ENCODE measurements around the gene NUDT22. TPM values are rescaled to one million over a fixed set of nuclear protein-coding genes. Genes with fewer than 3 reads are reported as not detected.

Gene NUDT22
- total and polyA plus RNA-seq, 2 of the 8 experiments (the other 6 are each of a cell fraction or from before 2014, with no cell fraction given): 43.4 to 69.0 TPM

GRCh38 chr11:64243236-64243854 is 17.3 kb downstream of the NUDT22 start:
- H3K9me3 ChIP-seq (ENCODE audit: insufficient read depth in 2 of 2, low read depth in 1 of 2, low read length in 1 of 2): no peaks in the 10 kb centered on the region
- no peak overlapping the region for H2BK12ac ChIP-seq (ENCODE audit: low read depth, low read length)
- no peak overlapping the region; a peak in 1 of 4 replicates for H3K4me2 ChIP-seq (ENCODE audit: insufficient read depth in 1 of 2, low read depth in 2 of 2, low read length in 2 of 2)
- H3K18ac ChIP-seq (ENCODE audit: extremely low read depth, low read length): no peak overlapping the region
- H3K4ac ChIP-seq (replicated peaks; ENCODE audit: insufficient read length, low read depth, low read length): no peak overlapping the region
- peak in 1 of 2 experiments; percentile 85; a peak in 1 of 3 replicates for TF ChIP-seq POLR2A (IDR thresholded peaks at IDR 0.05; ENCODE audit: control extremely low read depth in 1 of 2, low read depth in 2 of 2, low read length in 2 of 2)
- no peak for TF ChIP-seq TAF1 (IDR thresholded peaks at IDR 0.05; ENCODE audit: low read depth, low read length)
- peak; percentile 76 for TF ChIP-seq POLR2AphosphoS5 (IDR thresholded peaks at IDR 0.05; ENCODE audit: low read depth, low read length)
- H3K79me1 ChIP-seq (ENCODE audit: low read depth, low read length): peaks cover 6% of the 10 kb centered on the region
- no peak overlapping the region for H2AFZ ChIP-seq (ENCODE audit: low read length)
- FAIRE-seq: no peak
- no peak overlapping the region for H2BK20ac ChIP-seq (ENCODE audit: low read length)
- DNase-seq (ENCODE audit: low read depth in 1 of 2, low spot score in 2 of 2): no peak
- H3K36me3 ChIP-seq (ENCODE audit: control insufficient read depth in 2 of 4, insufficient read depth in 4 of 4, low read length in 3 of 4): peaks cover 0 to 17% (median 4%) of the 10 kb centered on the region in 4 experiments; a peak in 4 of 8 replicates
- peaks cover 20% of the 10 kb centered on the region for H3K23me2 ChIP-seq (ENCODE audit: low read depth, low read length)
- H2BK120ac ChIP-seq (replicated peaks; ENCODE audit: low read depth, low read length): no peak overlapping the region
- H3K27me3 ChIP-seq (replicated peaks in 1 of 4; ENCODE audit: control insufficient read depth in 3 of 4, extremely low read depth in 1 of 4, insufficient read depth in 3 of 4, low read length in 3 of 4): no peaks in the 10 kb centered on the region
- no peak overlapping the region for H2BK5ac ChIP-seq (ENCODE audit: low read depth, low read length)
- no peak overlapping the region for H3K9ac ChIP-seq (replicated peaks in 1 of 4; ENCODE audit: extremely low read depth in 1 of 4, low read depth in 3 of 4, low read length in 3 of 4)
- H2AK5ac ChIP-seq (ENCODE audit: low read depth, low read length): no peak overlapping the region
- H3K56ac ChIP-seq (replicated peaks; ENCODE audit: insufficient read length, low read depth, low read length): no peak overlapping the region
- ChIA-PET CTCF (ENCODE audit: partially characterized antibody) (interaction anchor here (0.5 to 10.0 kb wide), 16 partner anchors 11 to 412 kb away, joined by 3 to 102 read pairs (median 4); partner anchors contain the start of genes CATSPERZ, ESRRA, FERMT3 and NUDT22), POLR2A (ENCODE audit: partially characterized antibody) (interaction anchor here (0.6 to 13.1 kb wide), 20 partner anchors 8 to 326 kb away, joined by 3 to 352 read pairs (median 5); partner anchors contain the start of genes BAD, CCDC88B, DNAJC4 and FERMT3)
- no peak overlapping the region for H4K8ac ChIP-seq (ENCODE audit: extremely low read depth, insufficient read depth, low read length)
- H3K23ac ChIP-seq (ENCODE audit: insufficient read length): no peak overlapping the region
- no peak overlapping the region for H3K27ac ChIP-seq (ENCODE audit: low read depth, low read length)
- no peak overlapping the region for H3K14ac ChIP-seq (ENCODE audit: insufficient read length)
- peaks cover 0 to 13% of the 10 kb centered on the region in 2 experiments for H4K20me1 ChIP-seq (replicated peaks in 1 of 2; ENCODE audit: control insufficient read depth in 1 of 2, insufficient read depth in 2 of 2, low read length in 2 of 2)
- no peak overlapping the region for H3K4me3 ChIP-seq (ENCODE audit: extremely low read depth in 1 of 4, insufficient read depth in 2 of 4, low read depth in 3 of 4, low read length in 4 of 4)
- H3K4me1 ChIP-seq (replicated peaks in 1 of 4; ENCODE audit: control insufficient read depth in 3 of 4, insufficient read depth in 4 of 4, low read length in 3 of 4): peaks cover 0 to 25% (median 18%) of the 10 kb centered on the region in 4 experiments; a peak in 6 of 7 replicates
- H3K79me2 ChIP-seq (ENCODE audit: control insufficient read depth in 1 of 2, insufficient read depth in 2 of 2, low read length in 2 of 2): peaks cover 6 to 21% of the 10 kb centered on the region in 2 experiments; a peak in 3 of 4 replicates
- no peak overlapping the region for H2BK15ac ChIP-seq (ENCODE audit: low read length)
- WGBS, 2 experiments (ENCODE audit: extremely low coverage in 1 of 2, insufficient coverage in 1 of 2, insufficient read length in 1 of 2, insufficient replicate concordance in 2 of 2, low coverage in 1 of 2, low lambda C conversion rate in 2 of 2, missing lambda C conversion rate in 1 of 2): 87% methylated on average over 8 of the region's 8 CpGs; no CpG with 5 or more reads in 1 of the 2 experiments
- H4K91ac ChIP-seq (replicated peaks; ENCODE audit: insufficient read length, low read length): no peak overlapping the region
- H4K5ac ChIP-seq (ENCODE audit: insufficient read length, low read depth, low read length): no peak overlapping the region

Data from H1 (cell line).